ENCODE results near the gene GSTK1. TPM values are rescaled to one million over a fixed set of nuclear protein-coding genes. Genes with fewer than 3 reads are reported as not detected.

Gene GSTK1
- total RNA-seq, 4 donors from 2014 or later = 96.2 to 166 (median 149) TPM

GRCh38 chr7:143227806-143228205, 35.4 kb upstream of the GSTK1 start:
- Histone ChIP-seq H3K27ac (no peak overlapping the region), H3K9me3 (no peaks in the 10 kb centered on the region), H3K27me3 (no peaks in the 10 kb centered on the region), H3K4me3 (no peak overlapping the region), H3K36me3 (no peaks in the 10 kb centered on the region), H3K4me1 (peaks cover 0 to 10% (median 0%) of the 10 kb centered on the region in 3 donors)
- WGBS, 2 donors = 15 to 40% methylated on average over 1 of the region's 1 CpG
- TF ChIP-seq POLR2A (IDR thresholded peaks at IDR 0.05) (no peak), CTCF (IDR thresholded peaks at IDR 0.05) (no peak)
- no peak for DNase-seq
- intact Hi-C loops (cut with DNase I) = no loop called here

DNA sequence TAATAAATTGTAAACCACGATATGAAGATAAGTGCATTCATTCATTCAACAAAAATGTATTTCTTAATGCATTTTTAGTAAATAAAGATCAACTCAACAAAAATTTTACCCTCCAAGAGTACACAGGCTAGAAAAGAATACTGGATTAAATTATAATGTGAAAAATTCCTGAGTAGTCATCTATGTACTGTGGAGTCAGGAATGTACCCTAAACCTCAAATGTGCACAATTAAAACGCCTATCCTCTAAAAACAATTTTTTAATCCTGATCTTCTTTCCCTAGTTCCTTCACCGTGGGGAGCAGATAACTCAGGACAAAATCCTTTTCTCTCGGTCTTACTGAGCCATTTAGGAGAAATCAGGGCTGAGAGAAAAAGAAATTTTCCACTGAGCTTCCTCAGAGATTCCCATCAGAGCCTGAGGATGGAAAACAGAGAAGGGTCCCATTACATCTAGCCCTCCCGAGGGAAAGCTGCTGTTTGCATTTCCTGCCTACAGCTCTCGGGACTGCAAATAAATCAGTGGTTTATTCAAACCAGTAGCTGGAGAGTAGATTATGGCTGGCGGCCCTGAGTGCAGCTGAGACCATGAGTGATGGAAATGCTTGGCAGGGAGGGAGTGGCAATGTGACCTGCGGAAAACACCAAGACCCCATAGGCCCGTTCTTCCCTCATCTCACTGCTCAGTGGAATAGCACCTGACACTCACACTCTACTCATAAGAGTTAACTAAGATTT, 34.0 kb upstream of the GSTK1 start:
- Histone ChIP-seq H3K27ac (no peak overlapping the region), H3K4me3 (no peak overlapping the region), H3K36me3 (no peaks in the 10 kb centered on the region), H3K27me3 (no peaks in the 10 kb centered on the region), H3K4me1 (peaks cover 0 to 10% (median 0%) of the 10 kb centered on the region in 3 donors), H3K9me3 (no peaks in the 10 kb centered on the region)
- intact Hi-C loops (cut with DNase I) = no loop called here
- TF ChIP-seq POLR2A (IDR thresholded peaks at IDR 0.05) = no peak
- TF ChIP-seq CTCF (IDR thresholded peaks at IDR 0.05) = no peak
- no peak for DNase-seq
- WGBS, 2 donors = 56 to 58% methylated on average over 9 of the region's 9 CpGs

- Histone ChIP-seq H3K27ac (no peak overlapping the region), H3K9me3 (peaks cover 0 to under 1% (median 0%) of the 10 kb centered on the region in 3 donors), H3K27me3 (no peaks in the 10 kb centered on the region), H3K36me3 (no peaks in the 10 kb centered on the region), H3K4me1 (peaks cover 0 to 10% (median 0%) of the 10 kb centered on the region in 3 donors), H3K4me3 (no peak overlapping the region)
- DNase-seq = no peak
- intact Hi-C loops (cut with DNase I) = no loop called here
- no peak for TF ChIP-seq CTCF (IDR thresholded peaks at IDR 0.05)
- TF ChIP-seq POLR2A (IDR thresholded peaks at IDR 0.05) = no peak
- 97 to 98% methylated on average over 2 of the region's 2 CpGs for WGBS, 2 donors
Observed at GRCh38 chr7:143230602-143231457, 32.4 kb upstream of the GSTK1 start.

- H3K27me3 ChIP-seq = no peaks in the 10 kb centered on the region
- H3K36me3 ChIP-seq = no peaks in the 10 kb centered on the region
- WGBS, 2 donors = 84 to 95% methylated on average over 2 of the region's 2 CpGs
- TF ChIP-seq CTCF (IDR thresholded peaks at IDR 0.05) (no peak), POLR2A (IDR thresholded peaks at IDR 0.05) (no peak)
- DNase-seq = no peak
- no peak overlapping the region for H3K27ac ChIP-seq
- no peak overlapping the region for H3K4me3 ChIP-seq
- intact Hi-C loops (cut with DNase I) = no loop called here
- no peaks in the 10 kb centered on the region for H3K4me1 ChIP-seq
- peaks cover 0 to 20% (median 0%) of the 10 kb centered on the region in 3 donors for H3K9me3 ChIP-seq
Observed at GRCh38 chr7:143233816-143234532, 29.3 kb upstream of the GSTK1 start.
